Spleen (tissue), 11 donors: ENCODE results near the gene NPFFR2. TPM values are rescaled to one million over a fixed set of nuclear protein-coding genes. Genes with fewer than 3 reads are reported as not detected.

Source experiments
- DNase-seq: peaks from one replicate; pipeline ENCODE4 v3.0.0-alpha.2; 2020
- H3K27ac ChIP-seq, 8 donors: fragments of 200-600 bp; sonication (generic) in 7 of 8; 1 replicate in 4 of 8; 2 replicates in 4 of 8; pipeline versions ENCODE4 v1.5.0 to v1.8.0; 2016 to 2021; ENCODE audit warnings: inconsistent platforms in 4 of 8, mild to moderate bottlenecking in 4 of 8, moderate library complexity in 1 of 8
- H3K27me3 ChIP-seq, 7 donors: fragments of 200-600 bp; sonication (generic) in 6 of 7; replicated peaks in 1 of 7; 1 replicate in 4 of 7; 2 replicates in 3 of 7; pipeline versions ENCODE4 v1.5.0 to v1.8.0; 2016 to 2021; ENCODE audit warnings: inconsistent platforms in 3 of 7, mild to moderate bottlenecking in 1 of 7
- H3K36me3 ChIP-seq, 6 donors: fragments of 200-600 bp; sonication (generic) in 5 of 6; 1 replicate in 4 of 6; 2 replicates in 2 of 6; pipeline versions ENCODE4 v1.5.0 to v1.8.0; 2016 to 2021; ENCODE audit warnings: inconsistent platforms in 2 of 6
- H3K4me1 ChIP-seq, 6 donors: fragments of 200-600 bp; sonication (generic) in 5 of 6; 1 replicate in 3 of 6; 2 replicates in 3 of 6; pipeline versions ENCODE4 v1.5.0 to v1.8.0; 2016 to 2021; ENCODE audit warnings: inconsistent platforms in 3 of 6
- H3K4me3 ChIP-seq, 8 donors: fragments of 200-600 bp; sonication (generic) in 7 of 8; 1 replicate in 4 of 8; 2 replicates in 4 of 8; pipeline versions ENCODE4 v1.5.0 to v1.8.0; 2016 to 2021; ENCODE audit warnings: inconsistent platforms in 4 of 8, mild to moderate bottlenecking in 4 of 8, moderate library complexity in 2 of 8
- H3K9me3 ChIP-seq, 8 donors: fragments of 200-600 bp; sonication (generic) in 7 of 8; 1 replicate in 4 of 8; 2 replicates in 4 of 8; pipeline versions ENCODE4 v1.5.0 to v1.8.0; 2016 to 2021; ENCODE audit warnings: inconsistent platforms in 4 of 8
- POLR2A ChIP-seq, 3 donors: fragments of 450-650 bp; IDR thresholded peaks; one replicate each; pipeline ENCODE4 v1.5.1; 2017; ENCODE audit warnings: antibody characterized with exemption in 3 of 3, mild to moderate bottlenecking in 1 of 3
- POLR2AphosphoS5 ChIP-seq, 3 donors: sonication (generic); formaldehyde crosslinking; IDR thresholded peaks; one replicate each; pipeline ENCODE4 v1.5.1; 2017; ENCODE audit warnings: antibody characterized with exemption in 3 of 3
- WGBS, 5 donors: extraction: QIAGEN DNeasy Blood & Tissue Kit in 3 of 5; methylation state at CpG; one replicate each; pipeline versions ENCODE4 v1.1.5 to v1.1.7; 2013 to 2018; 5-methylcytosine and 5-hydroxymethylcytosine counted together
- intact Hi-C: fragments of 100-400 bp; cut with DNase I; formaldehyde crosslinking; loops from one replicate; pipeline ENCODE4 v1.15.0; 2023; ENCODE audit warnings: low total_unique reads
- polyA plus RNA-seq, 3 donors: library from polyadenylated mRNA; stranded (reverse); fragments of 200-250 nt; gene quantifications; one replicate each; pipeline ENCODE4 v1.2.1, GENCODE V29; 2013
- total RNA-seq, 7 donors: library from RNA; depleted of rRNA in 3 of 7; stranded (reverse); fragments of >200 nt in 3 of 7; fragmentation: NEBNext Ultra II Directional in 4 of 7; extraction: Animal tissue kit (Norgen Biotek cat#: 25700) in 4 of 7; gene quantifications; one replicate each; pipeline versions ENCODE4 v1.1.0 to v1.2.1, GENCODE V29; 2016 to 2021
- TF ChIP-seq, protein P1 (sequence below), 11 experiments: fragments of 200-600 bp in 7 of 11; fragments of 450-650 bp in 4 of 11; sonication (generic) in 4 of 11; IDR thresholded peaks in 8 of 11; conservative IDR thresholded peaks in 3 of 11; 1 replicate in 7 of 11; 2 replicates in 4 of 11; pipeline versions ENCODE4 v1.4.0 to v1.8.0; 2016 to 2021; ENCODE audit warnings: antibody characterized with exemption in 11 of 11, inconsistent platforms in 4 of 11, mild to moderate bottlenecking in 1 of 11
- donor health status: healthy with polysubstance abuse.
- donor health status: DM: no; HTN: no; CAD: no; lungs with moderate emphysema.
- donor health status: DM: no; HTN: no; CAD: no.
- donor health status: Bipolar disorder and iron deficiency.
- donor health status: healthy.
- donor health status: DM: no; HTN: no; CAD: no.
- donor health status: DM: yes; HTN: yes; CAD: no.

The NPFFR2 gene
- total and polyA plus RNA-seq, 10 donors, result 0.08 to 1.2 (median 0.17) TPM; not detected in 6

DNA sequence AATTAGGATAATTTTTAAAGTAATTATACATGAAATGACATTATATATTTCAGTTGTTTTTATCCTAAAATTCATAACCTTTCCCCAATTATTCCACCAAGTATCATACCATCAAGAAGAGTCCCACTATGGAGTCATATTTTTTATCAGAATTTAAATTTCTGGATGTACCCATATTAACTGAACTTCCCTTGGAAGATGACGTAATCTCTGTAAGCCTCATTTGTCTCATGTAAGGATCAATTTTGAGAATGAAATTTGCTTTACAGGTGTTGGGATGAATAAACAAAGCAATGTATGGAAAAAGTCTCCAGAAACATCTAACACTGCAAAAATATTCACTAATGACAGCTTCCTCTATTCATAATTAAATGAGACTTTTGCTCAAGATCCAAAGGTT, 147.5 kb downstream of the NPFFR2 start:
- H3K27me3 ChIP-seq, result no peaks in the 10 kb centered on the region
- WGBS, 5 donors, result 84 to 96% (median 90%) methylated on average over 1 of the region's 1 CpG
- intact Hi-C loops, result no loop called here
- H3K4me3 ChIP-seq, result no peak overlapping the region
- H3K27ac ChIP-seq, result no peak overlapping the region
- no peak for DNase-seq
- H3K9me3 ChIP-seq, result peaks cover 0 to 21% (median 9%) of the 10 kb centered on the region in 8 donors
- H3K4me1 ChIP-seq, result no peaks in the 10 kb centered on the region
- H3K36me3 ChIP-seq, result no peaks in the 10 kb centered on the region
- TF ChIP-seq POLR2A (IDR thresholded peaks at IDR 0.05) (no peak), POLR2AphosphoS5 (IDR thresholded peaks at IDR 0.05) (no peak)
- TF ChIP-seq, protein P1, sequence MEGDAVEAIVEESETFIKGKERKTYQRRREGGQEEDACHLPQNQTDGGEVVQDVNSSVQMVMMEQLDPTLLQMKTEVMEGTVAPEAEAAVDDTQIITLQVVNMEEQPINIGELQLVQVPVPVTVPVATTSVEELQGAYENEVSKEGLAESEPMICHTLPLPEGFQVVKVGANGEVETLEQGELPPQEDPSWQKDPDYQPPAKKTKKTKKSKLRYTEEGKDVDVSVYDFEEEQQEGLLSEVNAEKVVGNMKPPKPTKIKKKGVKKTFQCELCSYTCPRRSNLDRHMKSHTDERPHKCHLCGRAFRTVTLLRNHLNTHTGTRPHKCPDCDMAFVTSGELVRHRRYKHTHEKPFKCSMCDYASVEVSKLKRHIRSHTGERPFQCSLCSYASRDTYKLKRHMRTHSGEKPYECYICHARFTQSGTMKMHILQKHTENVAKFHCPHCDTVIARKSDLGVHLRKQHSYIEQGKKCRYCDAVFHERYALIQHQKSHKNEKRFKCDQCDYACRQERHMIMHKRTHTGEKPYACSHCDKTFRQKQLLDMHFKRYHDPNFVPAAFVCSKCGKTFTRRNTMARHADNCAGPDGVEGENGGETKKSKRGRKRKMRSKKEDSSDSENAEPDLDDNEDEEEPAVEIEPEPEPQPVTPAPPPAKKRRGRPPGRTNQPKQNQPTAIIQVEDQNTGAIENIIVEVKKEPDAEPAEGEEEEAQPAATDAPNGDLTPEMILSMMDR (IDR thresholded peaks at IDR 0.05 in 8 of 11, conservative IDR thresholded peaks at IDR 0.05 in 3 of 11), result no peak

DNA sequence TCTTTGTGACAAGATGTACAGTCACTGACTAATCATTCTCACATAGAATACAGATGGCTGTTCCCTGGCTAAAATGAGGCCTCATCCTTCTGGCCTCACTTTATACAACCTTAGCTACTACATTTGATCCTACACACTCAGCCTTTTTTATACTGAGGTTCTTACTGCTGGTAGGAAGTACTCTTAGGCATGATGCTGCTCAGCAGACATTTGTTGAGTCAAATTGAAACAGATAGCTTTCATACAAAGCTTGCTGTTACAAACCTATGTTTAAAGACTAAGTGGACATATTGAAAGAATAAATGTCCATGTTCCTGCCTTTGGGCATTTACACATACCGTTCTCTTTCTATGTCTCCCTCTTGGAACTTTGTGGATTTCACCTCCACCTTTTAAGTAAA, 154.9 kb downstream of the NPFFR2 start:
- TF ChIP-seq POLR2AphosphoS5 (IDR thresholded peaks at IDR 0.05) (no peak), POLR2A (IDR thresholded peaks at IDR 0.05) (no peak)
- TF ChIP-seq, protein P1 (IDR thresholded peaks at IDR 0.05 in 8 of 11, conservative IDR thresholded peaks at IDR 0.05 in 3 of 11), result no peak
- H3K9me3 ChIP-seq, result no peaks in the 10 kb centered on the region
- intact Hi-C loops, result no loop called here
- H3K27ac ChIP-seq, result no peak overlapping the region
- no peaks in the 10 kb centered on the region for H3K36me3 ChIP-seq
- H3K4me3 ChIP-seq, result no peak overlapping the region
- no peaks in the 10 kb centered on the region for H3K4me1 ChIP-seq
- DNase-seq, result no peak
- WGBS, 5 donors, result 89 to 97% (median 93%) methylated on average over 1 of the region's 1 CpG
- no peaks in the 10 kb centered on the region for H3K27me3 ChIP-seq

DNA sequence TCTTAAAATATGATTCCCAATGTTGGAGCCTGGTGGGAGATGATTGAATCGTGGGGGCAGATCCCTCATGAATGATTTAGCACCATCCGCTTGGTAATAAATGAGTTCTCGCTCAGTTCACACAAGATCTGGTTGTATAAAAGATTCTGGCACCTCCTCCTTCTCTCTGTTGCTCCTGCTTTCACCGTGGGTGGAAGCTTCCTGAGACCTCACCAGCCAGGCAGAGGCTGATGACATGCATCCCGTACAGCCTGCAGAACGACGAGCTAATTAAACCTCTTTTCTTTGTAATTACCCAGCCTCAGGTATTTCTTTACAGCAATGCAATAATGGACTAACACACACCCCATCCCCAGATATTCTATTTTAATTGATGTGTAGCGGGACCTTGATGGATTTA, 162.2 kb downstream of the NPFFR2 start:
- WGBS, 5 donors, result 75 to 86% (median 80%) methylated on average over 8 of the region's 8 CpGs
- TF ChIP-seq, protein P1 (IDR thresholded peaks at IDR 0.05 in 8 of 11, conservative IDR thresholded peaks at IDR 0.05 in 3 of 11), result no peak
- TF ChIP-seq POLR2AphosphoS5 (IDR thresholded peaks at IDR 0.05) (no peak), POLR2A (IDR thresholded peaks at IDR 0.05) (no peak)
- H3K27ac ChIP-seq, result no peak overlapping the region
- H3K4me3 ChIP-seq, result no peak overlapping the region
- H3K9me3 ChIP-seq, result peaks cover 0 to 14% (median 0%) of the 10 kb centered on the region in 8 donors
- H3K36me3 ChIP-seq, result no peaks in the 10 kb centered on the region
- no peak for DNase-seq
- intact Hi-C loops, result no loop called here
- H3K27me3 ChIP-seq, result no peaks in the 10 kb centered on the region
- no peaks in the 10 kb centered on the region for H3K4me1 ChIP-seq

DNA sequence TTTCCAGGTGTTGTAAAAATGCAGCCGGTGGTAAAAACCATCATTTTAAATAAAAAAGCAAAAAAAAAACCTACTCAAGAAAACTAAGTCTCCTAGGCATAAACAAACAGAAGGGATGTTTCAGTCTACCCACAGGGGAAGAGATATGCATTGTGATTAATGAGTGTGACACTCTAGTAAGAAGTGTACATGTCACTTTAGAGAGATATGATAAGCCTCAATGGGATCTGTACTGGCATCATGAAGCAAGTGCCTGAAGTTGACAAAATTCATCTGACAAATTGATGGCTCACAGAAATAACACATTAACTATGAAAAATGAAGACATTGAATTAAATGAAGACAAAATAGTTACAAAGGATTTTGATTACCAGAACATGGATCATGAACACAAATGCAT, 162.7 kb downstream of the NPFFR2 start:
- Histone ChIP-seq H3K27ac (no peak overlapping the region), H3K27me3 (no peaks in the 10 kb centered on the region), H3K4me1 (no peaks in the 10 kb centered on the region), H3K4me3 (no peak overlapping the region), H3K36me3 (no peaks in the 10 kb centered on the region), H3K9me3 (peaks cover 0 to 14% (median 0%) of the 10 kb centered on the region in 8 donors)
- DNase-seq, result no peak
- TF ChIP-seq POLR2A (IDR thresholded peaks at IDR 0.05) (no peak), POLR2AphosphoS5 (IDR thresholded peaks at IDR 0.05) (no peak)
- TF ChIP-seq, protein P1 (IDR thresholded peaks at IDR 0.05 in 8 of 11, conservative IDR thresholded peaks at IDR 0.05 in 3 of 11), result no peak
- 61 to 86% (median 69%) methylated on average over 1 of the region's 1 CpG for WGBS, 5 donors
- intact Hi-C loops, result no loop called here

Other genes with a start within 250 kb of the NPFFR2 start
- 1 to 10 TPM in 1 of 7 donors, not detected in 6; 1.0 TPM for gene GC, start 247.9 kb upstream of the NPFFR2 start, total RNA-seq
- not detected for gene GC, start 247.9 kb upstream of the NPFFR2 start, polyA plus RNA-seq